NCI-H524 (cell line): ENCODE measurements around the gene DNASE1L2.
A peak's percentile ranks its signal among the peaks of the same experiment; 100 is the strongest.

ENCODE experiments used
- DNase-seq, 2 experiments: peaks; one replicate each; lab custom pipeline; 2025; lab: John Stamatoyannopoulos, UW

DNASE1L2 gene

DNA sequence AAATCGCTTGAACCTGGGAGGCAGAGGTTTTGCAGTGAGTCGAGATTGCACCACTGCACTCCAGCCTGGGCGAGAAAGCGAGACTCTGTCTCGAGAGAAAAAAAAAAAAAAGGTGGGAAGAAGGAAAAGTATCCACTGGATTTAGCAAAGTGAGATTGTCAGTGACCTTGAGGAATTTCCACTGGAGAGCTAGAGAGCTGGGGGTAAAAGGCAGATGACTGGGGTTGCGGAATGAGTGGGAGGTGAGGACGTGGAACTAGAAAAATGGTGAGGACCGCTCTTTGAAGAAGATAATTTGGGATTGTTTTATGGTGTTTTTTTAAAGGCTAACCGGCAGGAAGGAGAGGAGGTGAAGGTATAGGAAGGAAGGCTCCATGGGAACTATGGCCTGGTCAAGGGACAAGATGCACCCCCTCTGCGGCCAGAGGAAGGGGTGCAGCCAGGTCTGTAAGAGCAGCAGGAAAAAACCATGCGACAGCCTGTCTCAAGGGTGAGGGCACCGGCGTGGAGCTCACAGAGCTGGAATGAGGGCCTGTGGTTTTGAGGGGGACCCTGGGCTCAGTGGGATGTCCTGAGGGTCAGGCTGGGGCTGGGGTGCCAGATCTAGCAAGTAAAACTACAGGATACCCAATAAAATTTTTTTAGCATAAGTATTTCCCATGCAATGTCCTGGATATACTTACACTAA lies 31.7 kb upstream of the DNASE1L2 start:
- no peak for DNase-seq

DNA sequence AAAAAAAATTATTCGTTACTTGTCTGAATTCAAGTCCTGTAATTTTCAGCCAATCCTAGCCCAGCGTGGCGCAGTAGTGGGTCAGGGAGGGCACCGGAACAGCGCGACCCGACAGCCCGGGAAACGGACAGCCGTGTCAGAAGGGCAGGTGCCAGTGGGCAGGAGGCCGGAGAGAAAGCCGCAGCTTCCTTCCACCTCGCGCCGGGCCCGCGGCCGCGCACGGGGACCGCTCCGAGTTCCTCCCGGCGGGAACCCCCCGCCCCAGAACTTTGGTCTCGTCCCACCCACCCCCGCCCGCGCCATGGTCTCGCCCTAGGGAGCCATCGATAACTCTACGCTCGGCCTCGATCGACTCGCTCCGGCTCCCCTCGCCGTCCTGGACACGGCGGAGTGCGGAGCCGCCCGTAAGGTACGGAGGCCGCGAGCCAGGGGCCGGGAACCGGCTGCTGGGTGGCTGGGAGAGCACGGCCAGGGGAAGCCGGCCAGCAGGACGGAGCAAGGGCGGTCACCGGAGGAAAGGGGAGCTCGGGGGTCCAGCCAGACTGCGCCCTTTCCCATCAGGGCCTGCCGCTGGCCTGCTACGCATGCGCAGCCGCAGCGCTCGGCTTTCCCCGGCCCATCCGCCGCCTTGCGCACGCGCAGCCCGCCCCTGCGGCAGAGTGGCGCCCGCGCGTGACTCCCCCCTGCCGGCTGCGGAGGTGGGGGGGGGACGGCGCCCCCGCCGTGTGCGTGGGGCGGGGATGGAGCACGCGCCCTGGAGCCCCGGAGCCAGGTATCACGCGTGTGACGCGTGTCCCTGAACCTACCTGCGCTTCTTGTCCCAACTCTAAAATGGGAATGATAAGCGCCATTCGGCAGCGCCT lies 30.9 kb upstream of the DNASE1L2 start, which contains the start of gene MLST8:
Gene MLST8, plus strand, starts transcription at position 351 of the 863 bp plus-strand sequence. CDS start 632 bp downstream, outside the sequence.
- peak; percentile 77 to 85 for DNase-seq

DNA sequence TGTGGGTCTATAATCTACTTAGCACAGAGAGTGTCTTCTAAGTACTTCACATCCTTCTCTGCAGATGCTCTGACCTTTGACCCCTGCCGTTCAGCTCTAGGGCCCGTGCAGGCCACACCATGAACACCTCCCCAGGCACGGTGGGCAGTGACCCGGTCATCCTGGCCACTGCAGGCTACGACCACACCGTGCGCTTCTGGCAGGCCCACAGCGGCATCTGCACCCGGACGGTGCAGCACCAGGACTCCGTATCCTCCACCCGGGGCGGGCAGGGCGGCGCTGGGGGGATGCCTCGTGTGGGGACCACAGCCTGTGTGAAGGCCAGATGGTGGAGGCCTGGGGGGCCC lies 30.3 kb upstream of the DNASE1L2 start:
- DNase-seq, result no peak

DNA sequence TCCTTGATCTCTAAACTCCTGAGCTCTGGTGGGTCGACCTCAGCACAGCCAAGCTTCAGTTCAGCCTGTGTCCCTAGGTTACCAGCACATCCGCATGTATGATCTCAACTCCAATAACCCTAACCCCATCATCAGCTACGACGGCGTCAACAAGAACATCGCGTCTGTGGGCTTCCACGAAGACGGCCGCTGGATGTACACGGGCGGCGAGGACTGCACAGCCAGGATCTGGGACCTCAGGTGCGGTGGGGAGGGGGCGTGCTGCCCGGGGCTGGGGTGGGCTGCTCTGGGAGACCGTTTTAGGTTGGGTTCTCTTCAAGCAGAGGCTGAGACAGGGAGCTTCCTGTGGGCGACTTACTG lies 29.8 kb upstream of the DNASE1L2 start:
- DNase-seq, result no peak

- no peak for DNase-seq
Observed at GRCh38 chr16:2206780-2207433, 29.3 kb upstream of the DNASE1L2 start.

- DNase-seq, result no peak
Observed at GRCh38 chr16:2207872-2208271, 28.4 kb upstream of the DNASE1L2 start.

DNA sequence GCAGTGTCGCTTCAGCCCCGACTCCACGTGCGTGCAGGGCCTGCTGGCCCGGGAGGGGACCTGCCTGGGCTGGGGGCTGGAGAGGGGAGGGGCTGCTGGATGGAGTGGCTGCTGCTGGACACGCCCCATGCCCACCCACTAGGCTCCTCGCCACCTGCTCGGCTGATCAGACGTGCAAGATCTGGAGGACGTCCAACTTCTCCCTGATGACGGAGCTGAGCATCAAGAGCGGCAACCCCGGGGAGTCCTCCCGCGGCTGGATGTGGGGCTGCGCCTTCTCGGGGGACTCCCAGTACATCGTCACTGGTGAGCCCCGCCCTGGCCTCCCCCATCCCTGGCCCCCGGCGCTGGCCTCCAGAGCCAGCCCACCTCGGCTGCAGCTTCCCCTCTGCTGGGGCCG lies 27.9 kb upstream of the DNASE1L2 start:
- DNase-seq, result no peak

DNA sequence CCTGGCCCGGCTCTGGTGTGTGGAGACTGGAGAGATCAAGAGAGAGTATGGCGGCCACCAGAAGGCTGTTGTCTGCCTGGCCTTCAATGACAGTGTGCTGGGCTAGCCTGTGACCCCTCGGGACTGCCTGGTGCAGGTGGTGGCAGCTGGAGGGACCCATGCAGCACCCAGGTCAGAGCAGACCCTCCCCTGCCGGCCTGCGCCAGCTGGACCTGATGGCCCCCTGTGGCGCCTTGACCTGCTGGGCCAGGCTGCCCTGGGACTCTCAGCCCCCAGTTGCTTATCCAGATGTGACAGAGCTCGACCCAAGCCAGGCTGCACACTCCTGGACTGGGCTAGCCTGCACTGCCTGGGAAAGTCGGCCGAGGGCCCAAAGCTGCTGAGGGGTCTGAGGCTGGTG lies 27.5 kb upstream of the DNASE1L2 start:
- no peak for DNase-seq

DNA sequence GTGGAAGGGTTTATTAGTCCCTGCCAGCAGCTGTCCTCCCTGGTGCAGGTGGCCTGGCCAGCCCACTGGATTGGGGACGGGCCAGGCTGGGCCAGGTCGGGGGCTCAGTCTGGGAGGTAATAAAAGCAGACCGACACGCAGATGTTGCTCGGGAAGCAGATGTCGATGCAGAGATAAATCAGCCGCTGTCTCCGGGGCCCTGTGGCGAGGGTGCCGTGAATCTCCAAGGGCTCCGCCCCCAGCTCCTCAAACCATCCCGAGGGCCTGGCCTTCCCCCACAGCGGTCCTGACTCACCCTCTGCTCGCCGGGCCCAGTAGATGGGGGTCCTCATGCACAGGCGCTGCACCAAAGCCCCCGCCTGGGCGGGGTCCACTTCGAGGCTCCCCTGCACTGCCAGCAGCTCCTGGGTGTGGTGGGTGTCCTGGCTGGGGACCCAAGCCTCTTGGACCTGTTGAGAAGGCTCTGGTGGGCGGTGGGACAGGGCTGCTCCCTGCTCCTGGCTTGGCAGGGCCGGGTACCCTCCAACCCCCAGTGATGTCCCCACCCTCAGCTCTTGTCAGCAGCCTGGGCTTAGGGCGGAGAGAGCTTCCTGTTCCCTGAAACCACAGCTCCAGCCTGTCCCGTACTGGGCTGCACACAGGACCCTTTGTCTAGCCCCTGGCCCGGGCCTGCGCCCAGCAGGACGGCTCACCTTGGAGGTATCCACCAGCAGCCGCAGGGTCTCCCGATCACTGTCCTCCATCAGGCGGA lies 26.8 kb upstream of the DNASE1L2 start:
- DNase-seq, result peak in 1 of 2 experiments; percentile 37

DNA sequence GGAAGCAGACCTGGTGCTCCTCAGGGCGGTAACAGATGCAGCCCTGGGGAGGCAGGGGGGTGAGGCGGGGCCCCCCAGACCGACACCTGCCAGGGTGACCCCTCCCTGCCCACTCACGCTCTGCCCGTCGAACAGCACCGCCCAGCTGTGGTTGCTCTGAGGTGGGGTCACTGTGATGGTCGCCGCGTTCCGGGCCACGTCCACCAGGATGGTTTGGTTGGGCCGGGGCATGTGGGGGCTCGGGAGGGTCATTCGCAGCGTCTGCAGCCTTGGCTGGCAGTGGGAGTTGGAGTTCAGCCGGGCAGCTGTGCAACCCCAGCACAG lies 26.3 kb upstream of the DNASE1L2 start:
- no peak for DNase-seq

DNA sequence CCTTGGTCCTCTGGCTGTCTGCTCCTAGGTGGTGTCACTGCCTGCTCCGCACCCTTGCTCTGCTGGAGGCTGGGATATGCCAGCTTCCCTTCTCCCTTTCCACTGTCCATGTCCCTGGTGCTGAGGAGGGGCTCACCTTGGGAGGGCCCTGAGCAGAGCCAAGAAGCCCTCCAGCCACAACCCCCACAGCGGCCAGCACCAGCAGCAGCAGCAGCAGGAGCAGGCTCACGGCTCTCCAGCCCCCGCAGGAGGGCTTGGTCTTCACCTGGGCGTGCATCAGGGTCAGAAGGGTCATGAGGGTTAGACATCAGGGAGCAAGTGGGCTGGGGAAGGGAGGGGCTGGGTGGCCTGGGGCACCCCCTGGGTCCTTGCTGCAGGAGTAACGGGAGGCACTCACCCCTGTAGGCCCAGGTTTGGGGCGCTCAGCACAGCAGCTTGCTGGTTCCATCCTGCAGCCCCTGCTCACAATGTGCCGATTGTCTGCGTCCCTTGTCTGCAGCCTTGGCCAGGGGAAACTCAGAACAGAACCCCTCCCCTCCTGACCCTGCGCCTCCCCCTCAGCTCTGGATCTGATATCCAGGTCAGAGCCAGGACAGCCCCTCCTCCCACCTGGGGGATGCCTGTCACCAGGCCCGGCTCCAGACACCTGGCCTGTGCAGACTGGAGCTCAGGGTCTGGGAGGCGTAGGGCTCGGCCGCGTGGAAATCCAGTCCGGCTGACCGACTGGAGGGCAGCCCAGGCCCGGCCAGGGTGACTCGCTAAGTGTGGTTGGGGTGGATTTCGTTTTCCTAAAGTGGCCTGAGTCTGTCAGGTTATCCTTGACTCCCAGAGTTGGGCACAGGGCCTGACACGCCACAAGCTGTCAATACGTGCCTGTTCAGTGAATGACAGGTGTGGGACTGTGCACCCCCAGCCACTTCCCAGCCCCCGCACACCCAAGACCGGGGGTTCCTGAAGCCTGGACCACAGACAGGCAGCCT lies 25.6 kb upstream of the DNASE1L2 start, which contains the start of gene BRICD5:
Gene BRICD5, minus strand, starts transcription at position 478 of the 980 bp plus-strand sequence. Its CDS starts 30 bp downstream, at position 448.
- no peak for DNase-seq

- no peak for DNase-seq
Observed at GRCh38 chr16:2211923-2212347, 24.3 kb upstream of the DNASE1L2 start.

DNA sequence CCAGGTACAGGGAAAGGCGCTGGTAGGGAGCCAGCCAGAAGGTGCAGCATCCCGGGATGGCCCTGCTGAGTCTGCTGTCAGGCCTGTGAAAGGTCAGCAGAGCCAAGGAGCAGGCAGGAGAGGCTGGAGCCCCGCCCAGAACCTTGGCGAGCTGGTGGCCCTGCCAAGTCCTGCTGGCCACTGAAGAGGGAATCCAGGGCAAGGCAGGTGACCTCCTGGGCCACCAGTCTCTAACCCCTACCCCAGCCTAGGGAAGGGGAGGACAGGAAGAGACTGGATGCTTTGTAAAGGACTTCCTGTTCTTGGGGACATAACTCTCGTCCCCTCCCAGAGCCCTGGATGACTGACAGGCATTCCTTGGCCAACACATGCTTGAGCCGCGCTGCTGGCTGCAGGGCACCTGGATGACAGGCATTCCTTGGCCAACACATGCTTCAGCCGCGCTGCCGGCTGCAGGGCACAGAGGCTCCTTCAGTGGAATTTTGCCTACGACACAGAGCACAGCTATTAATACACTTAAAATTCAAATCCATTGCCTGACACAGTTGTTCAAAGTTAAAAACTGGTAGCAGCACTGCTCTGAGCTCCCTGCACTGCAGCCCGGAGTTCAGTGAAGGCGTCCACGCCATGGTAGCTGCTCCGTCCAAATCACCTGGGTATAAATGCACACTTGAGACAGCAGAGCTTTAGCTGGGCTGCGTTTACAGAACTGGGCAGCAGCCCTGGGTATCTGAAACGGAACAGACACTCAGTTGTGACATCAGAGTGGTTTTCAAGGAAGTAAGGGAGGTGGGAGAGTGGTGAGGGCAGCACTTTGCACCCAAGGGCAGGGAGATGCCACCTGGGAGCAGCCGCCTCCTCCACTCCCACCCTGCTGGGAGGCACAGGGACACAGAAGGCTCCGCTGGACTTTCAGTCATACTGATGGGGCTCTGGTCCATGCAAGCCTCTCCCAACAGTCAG lies 23.6 kb upstream of the DNASE1L2 start:
- DNase-seq, result no peak

DNA sequence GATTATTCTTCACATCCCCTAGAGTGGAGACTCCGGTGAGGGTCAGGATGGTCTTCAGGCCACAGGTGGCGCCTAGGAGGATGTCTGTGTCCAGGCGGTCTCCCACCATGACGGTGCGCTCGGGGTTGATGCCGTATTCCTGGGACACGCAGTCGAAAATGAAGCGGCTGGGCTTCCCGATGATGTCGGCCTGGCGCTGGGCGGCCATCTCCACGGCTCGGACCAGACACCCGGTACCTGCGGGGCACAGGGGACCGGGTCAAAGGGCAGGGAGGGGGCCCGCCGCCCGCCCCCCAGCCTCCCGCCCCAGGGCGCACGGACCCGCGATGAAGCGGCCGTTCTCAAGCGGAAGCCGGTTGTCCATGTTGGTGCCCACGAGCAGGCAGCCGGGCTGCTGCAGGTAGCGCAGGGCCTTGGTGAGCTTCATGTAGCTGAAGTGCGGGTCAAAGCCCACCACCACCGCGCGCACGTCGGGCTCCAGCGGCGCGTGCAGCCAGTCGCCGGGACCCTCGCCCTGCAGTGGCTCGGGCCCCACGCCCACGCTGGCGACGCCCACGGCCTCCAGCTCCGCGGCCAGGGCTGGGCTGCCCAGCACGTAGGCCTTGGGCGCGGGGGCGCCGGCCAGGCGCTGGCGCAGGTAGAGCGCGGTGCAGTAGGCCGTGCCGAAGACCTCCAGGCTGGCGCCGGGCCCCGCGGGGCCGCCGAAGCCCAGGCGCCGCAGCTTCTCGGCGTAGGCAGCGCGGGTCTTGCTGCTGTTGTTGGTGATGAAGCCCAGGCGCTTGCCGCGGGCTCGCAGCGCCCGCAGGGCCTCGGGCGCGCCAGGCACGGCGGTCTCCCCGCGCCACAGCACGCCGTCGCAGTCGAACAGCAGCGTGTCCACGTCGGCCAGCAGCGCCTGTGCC lies 22.2 kb upstream of the DNASE1L2 start:
- peak in 1 of 2 experiments; percentile 25 for DNase-seq

DNA sequence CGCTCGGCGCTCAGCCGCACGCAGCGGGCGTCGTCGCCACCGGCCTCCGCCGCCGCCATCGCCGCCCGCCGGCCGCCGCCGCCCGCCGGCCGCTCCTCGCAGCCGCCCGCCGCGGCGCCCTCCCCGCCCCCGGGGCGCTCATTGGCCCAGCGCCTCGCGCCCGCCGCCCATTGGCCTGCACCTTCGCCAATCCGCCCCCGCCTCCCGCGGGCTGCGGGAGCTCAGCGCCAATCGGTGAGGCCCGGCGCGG lies 21.6 kb upstream of the DNASE1L2 start, which contains the start of gene PGP:
Gene PGP, minus strand, starts transcription at position 122 of the 250 bp plus-strand sequence. Its CDS starts 63 bp downstream, at position 59.
- DNase-seq, result no peak

GRCh38 chr16:2216330-2216729 lies 19.9 kb upstream of the DNASE1L2 start:
- DNase-seq, result no peak

DNA sequence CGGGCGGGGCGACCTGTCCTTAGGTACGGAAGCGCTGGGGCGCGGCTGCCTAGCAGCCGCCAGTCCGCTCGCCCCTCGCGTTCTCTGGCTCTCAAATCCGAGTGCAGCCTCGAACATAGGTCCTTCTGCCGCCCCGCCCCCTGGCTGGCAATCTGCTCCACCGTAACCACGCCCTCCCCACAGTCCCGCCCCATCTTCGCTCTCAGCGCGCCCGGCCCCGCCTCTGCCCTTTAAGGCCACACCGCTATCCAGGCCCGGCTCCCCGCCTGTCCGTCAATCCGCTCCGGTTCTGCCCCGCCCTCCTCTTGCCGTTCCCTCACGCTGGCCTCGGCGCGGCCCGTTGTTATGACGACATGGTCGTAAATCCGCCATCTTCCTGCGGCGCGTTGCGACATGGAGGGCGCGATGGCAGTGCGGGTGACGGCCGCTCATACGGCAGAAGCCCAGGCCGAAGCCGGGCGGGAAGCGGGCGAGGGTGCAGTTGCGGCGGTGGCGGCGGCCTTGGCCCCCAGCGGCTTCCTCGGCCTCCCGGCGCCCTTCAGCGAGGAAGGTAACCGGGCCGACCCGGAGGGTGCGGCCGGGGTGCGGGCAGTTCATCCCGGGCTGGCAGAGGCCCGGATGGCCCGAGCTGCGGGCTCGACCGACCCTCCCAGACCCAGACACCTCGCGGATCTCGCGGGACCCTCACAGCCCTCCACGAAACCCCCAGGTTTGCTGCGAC lies 12.9 kb upstream of the DNASE1L2 start, which contains the start of gene E4F1:
Gene E4F1, plus strand, starts transcription at position 371 of the 721 bp plus-strand sequence. Its CDS starts 23 bp downstream, at position 394.
- peak; percentile 99 for DNase-seq

DNA sequence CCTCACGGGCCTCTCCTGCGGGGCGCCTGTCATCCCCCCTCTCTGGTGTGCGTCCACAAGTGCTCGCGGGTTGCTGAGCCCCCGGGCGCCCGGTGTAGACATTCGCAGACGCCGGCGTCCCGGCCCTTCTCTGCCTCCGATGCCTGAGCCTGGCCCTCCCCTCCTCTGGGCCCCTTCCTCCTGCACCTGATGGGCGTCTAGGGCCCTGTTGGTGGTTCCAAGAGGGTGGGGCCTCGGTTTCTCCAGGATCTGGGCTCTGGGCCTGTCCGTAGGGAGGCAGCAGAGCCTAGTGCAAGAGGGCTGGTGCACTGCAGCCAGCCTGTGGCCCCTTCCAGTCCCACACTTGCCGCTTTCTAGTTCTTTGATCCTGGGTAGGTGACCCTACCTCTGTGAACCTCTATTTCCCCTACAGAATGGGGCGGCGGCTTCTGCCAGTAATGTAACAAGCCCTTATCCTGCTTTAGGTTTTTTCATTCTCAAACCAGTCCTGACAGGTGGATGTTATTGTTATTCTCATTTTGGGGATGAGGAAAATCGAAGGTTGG lies 12.2 kb upstream of the DNASE1L2 start:
- DNase-seq, result peak in 1 of 2 experiments; percentile 42
